NCI-H1092 treated with DMSO at 0.1 percent for 48 hours (cell line): ENCODE measurements around the gene SORCS2.

ENCODE experiments used
- DNase-seq: peaks from one replicate; lab custom pipeline; 2025; lab: John Stamatoyannopoulos, UW

Gene SORCS2

DNA sequence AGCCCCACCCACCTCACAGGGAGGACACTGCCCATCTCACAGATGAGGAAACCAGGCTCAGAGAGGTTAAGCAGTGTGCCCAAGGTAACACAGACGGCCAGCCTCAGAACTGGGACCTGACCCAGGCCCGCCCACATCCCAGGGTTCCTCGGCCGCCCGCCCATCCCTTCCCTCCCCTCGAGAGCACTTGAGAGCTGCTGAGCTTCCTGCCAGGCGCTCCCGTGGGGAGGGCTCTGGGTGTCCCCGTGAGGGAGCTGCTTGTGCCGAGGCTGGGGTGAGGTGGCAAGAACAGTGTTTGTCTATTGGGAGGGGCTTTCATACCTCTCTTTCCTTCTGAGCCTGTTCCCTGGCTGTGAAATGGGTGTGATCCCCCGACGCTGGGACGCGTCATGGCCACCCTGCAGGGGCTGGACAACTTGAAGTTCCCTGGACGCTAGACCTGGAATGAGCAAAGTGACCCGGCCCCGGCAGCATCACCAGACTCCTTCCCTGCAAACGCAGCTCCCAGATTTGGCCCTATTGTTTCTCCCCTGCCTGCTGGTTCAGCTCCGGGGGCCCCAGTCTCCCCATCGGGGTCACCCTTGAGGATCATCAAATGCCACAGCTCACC lies 542.4 kb downstream of the SORCS2 start:
- DNase-seq: no peak

DNA sequence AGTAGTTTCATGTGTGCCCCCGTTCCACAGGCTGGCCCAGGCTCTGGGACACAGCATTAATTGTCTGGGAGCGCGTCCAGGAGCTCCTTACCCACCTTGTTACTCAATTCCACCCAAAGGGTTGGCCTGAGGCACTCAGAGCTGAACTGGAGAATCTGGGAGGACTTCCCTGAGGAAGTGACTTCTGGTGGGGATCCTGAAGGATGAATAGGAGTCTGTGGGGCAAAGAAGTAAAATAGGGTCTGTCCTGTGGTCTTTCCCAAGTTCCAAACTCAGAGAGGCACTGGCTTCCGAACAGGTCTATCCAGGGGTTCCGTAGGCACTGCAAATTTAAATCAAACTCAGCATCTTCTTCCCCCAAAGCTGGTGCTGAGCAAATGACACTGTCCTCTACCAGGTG lies 543.1 kb downstream of the SORCS2 start:
- no peak for DNase-seq

DNA sequence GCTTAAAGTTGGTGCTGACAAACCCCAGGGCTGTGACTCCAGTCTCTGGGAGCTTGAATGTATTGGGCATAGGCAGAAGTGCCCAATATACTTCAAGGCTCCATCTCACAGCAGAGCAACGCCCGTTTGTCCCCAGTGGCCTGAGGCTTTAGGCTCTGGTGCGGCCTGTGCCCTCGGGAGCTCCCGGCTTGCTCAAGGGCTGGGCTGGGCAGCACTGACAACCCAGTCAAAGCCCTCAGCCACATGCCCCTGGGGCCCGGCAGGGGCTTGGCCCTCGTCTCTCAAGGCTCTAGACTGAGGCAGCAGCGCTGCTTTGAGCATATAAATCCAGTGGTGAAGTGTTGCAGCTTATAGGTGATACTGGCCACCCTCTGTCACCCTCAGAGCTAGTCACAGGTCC lies 543.6 kb downstream of the SORCS2 start:
- no peak for DNase-seq

DNA sequence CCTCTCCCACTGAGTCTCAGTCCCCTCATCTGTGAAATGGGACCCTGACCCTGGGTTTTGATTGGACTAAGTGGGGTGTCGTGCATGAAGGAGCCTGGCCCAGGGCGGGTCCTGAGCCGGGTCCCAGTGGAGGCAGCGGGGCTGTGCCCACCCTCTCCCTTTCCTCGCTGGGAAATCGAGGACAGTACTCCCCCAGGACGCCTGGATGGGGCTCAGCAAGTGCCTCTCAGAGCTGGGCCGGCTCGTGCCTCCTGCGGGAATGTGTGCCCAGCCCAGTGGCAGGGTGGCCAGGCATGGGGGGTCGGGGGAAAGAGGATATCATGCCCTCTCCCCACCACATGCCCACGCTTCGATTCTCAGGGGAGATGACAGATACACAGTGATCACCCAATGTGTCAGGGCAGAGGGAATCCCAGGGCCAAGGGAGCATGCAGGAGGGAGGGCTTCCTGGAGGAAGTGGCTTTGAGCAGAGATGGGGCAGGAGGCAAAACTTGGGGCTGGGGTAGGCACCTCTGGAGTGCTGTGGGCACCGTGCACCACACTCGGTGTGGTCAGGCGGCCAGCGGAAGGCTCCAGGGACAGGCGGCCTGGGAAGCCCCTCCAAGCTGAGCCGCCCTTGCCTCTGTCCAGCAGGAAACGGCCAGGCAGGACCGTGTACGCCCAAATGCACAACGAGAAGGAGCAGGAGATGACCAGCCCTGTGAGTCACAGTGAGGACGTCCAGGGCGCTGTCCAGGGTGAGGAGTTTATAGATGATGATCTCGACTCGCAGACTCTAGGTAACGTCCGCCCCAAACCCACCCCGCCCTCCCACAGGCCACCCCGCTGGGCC lies 544.3 kb downstream of the SORCS2 start:
- DNase-seq: no peak

DNA sequence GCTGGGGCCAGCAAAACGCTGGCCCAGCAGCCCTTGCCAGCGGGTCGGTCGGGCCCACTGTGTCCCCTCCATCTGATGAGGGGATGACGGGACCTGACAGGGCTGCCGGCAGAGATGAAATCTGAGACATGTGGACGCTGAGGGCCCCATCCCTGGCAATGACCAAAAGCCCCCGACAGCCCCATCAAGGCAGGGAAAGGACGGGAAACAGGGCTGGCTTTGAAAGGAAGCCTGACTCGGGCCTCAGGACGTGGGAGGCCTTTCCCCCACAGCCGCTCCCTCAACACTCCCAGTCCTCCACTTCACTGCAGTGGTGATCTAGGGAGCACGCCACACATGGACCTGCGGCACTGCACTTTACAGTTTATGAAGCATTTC lies 544.9 kb downstream of the SORCS2 start:
- no peak for DNase-seq

DNA sequence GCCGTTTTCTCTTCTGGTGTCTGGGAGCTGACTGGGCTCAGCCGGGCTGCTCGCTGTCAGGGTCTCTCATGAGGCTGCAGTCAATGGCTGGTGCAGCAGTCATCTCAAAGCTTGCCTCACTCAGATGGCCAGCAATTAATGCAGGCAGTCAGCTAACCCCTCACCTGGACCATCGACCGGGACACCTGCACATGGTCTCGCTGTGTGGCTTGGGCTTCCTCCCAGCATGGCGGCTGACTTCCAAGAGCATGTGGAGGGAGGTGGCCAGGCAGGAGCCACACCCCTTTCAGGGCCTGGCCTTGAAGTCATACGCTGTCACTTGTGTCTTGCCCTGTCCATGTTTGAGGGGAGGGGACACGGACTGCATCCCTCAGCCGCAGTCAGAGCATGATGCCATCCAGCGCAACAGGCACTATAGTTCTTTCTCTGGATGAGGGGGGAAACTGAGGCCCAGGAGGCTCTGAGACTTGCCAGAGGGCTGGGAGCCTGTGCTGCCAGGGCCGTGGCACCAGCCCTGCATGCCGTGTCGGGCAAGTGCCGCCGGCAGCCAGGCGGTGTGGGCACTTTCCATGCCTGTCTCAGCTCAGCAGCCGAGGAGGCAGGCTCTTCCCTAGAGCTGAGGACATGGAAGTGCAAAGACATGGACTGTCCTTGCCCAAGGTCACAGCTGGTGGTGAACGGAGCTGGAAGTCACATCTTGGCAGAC lies 545.6 kb downstream of the SORCS2 start:
- DNase-seq: no peak

DNA sequence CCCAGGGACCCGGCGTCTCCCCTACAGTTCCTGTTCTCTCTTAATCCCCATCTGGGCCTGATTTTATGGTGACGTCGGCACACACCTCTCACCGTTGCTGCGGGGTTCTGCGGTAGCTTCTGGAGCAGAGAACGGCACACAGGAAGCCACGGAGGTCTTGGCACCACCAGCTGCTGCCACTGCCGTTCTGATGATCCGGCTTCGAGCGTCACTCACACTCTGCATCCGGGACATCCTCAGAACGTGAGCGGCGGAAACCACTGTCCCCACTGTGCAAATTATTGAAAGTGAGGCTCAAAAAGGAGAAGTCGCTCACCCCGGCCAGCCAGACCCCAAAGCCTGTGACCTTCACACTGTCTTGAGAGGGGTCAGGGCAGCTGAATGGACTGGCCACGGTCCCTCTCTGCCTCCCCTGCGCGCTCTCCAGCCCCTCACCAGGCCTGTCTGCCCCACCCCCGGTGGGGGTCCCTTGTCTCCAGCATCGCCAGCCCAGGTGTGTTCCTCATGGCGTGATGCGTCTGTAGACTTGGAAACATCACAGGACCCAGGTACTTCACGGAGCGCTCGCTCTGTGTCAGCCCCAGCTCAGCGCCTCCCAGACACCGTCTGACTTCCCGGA lies 546.2 kb downstream of the SORCS2 start:
- DNase-seq: no peak

DNA sequence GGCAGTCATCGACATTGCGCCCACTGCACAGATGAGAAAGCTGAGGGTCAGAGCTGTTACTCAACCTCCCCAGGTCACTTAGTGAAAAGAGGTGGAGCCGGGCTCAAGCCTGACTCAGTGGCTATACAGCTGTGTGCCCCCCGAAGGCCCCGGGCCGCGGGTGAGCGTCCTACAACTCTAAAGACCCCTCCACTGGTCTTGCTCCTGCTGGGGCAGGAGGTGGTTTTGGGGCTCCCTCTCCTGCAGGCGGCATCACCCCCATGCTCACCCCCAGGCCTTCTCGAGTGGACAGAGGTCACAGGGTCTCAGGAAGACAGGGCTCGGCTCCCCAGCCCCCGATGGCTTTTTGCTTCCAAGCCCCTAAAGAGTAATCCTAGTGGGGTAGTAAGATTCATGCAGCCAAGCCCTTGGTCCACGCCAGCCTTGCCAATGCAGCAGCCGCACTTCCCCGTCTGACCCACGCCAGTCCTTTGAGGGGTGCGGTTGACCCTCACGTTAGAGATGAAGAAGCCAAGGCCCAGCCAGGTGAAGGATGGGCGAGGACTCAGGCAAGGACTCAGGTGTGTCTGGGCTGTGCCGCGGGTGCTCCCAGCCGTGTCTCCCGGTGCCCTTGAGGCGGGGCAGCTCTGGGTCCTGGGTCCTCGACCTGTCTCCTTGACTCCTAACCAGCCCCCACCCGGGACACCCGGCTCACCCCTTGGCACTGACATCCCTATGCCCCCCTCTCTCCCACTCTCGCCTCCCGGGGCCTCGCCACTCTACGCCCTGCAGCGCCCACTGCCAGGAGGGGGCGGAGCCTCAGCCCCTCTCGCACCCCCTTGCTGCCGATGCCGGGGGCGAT lies 547.0 kb downstream of the SORCS2 start:
- DNase-seq: no peak

DNA sequence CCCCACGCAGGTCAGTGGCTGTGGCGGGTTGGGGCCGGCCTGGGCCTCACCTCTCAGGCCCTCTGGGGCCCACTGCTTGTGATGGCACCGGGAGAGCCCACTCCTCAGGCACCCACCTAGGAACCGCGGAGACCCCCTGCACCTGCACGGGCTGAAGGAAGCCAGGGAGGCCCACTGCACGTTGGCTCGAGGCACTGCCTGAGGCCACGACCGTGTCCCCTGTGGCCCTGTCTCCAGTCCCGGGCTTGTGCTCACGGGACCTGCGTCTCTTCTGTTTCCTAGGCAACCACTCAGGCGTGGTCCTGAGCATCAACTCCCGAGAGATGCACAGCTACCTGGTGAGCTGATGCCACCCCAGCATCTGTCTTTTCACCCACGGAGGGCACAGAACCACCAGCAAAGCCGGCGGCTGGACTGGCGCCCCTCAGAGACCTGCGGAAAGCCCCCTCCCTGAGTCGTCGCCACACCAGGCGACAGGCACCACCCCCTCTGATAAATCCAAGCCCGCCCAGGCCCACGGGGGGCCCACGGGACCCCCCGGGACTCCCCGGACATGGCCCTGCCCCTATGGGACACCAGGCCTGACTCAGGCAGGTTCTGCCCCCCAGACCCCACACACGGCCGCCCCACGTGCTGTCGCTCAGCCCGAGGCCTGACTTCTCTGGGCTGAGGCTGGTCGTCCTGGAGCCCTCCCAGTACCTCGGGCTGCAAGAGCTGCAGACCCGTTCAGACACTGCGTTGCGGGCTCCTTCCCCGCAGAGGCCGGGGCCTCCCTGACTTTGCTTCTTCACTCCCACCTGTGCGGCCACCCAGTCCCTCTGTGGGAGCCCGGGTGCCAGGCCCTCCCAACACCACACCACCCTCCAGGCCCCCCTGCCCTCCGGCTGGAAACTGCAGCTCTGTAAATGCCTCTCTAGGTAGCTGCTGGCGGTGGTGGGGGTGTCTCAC lies 547.9 kb downstream of the SORCS2 start:
- no peak for DNase-seq

DNA sequence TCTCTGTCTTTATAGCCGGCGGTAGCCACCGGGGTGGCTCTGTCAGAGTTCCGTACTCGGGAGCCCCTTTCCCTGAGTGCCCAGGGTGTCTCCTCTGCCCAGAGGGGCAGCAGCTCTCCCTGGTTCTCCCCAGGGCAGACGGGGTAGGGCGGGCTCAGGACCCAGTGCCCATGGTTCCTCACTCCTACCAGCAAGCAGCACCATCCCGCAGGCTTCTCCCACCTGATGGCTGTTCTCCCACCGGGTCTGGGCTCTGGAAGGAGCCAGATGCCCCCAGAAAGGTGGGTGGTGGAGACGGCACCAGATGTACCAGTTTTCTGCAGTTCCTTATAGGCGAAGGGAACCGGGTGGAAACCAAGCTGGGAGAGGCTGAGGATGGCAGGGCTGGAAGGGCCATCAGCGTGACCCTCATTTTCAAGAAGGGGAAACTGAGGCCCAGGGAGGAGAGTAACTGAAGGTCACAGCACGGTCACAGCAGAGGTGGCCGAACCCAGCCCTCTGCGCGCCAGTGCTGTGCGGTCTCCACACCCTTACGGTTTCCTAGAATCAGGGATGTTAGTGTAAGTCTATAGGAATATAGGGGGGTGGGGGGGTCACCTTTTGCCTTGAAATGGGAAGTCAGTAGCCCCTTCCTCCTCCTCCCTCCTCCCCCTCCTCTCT lies 548.7 kb downstream of the SORCS2 start:
- no peak for DNase-seq

DNA sequence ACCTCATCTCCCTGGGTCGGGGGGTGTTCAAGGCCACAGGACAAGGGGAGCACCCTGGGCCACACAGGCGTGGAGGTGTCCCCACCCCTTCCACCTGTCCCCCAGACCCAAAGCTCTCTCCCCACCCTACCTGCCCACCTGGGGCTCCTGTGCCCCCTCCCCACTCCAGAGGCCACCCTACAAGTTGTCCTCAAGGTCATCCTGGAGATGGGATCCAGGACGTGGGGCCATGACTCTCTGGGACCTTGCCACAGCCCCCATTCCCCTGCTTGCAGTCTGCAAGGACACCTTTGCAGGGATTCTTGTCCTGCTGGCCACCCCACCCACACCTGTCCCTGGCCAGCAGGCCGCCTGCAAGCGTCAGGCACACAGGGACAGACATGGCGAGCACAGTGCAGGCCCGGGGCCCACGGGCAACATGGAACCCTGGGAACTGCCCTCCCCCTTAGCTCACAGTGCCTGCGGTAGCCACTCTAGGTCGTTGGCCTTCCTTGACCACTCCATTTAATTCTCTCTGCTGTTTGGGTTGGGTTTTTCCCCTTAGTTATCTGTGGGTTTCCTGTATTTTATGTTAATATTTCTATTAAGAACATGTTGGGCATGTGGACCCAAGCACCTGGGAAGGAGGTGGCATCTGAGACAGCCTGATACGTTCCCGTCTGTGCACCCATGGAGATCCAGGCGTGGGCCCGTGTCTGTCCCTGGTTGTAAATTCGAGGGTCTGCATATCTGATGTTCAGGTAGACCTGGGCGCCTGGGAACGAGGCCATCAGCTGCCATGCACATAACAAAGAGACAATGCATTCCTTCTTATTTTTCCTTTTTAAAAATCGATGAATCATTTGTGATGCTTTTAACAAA lies 549.8 kb downstream of the SORCS2 start:
- no peak for DNase-seq

DNA sequence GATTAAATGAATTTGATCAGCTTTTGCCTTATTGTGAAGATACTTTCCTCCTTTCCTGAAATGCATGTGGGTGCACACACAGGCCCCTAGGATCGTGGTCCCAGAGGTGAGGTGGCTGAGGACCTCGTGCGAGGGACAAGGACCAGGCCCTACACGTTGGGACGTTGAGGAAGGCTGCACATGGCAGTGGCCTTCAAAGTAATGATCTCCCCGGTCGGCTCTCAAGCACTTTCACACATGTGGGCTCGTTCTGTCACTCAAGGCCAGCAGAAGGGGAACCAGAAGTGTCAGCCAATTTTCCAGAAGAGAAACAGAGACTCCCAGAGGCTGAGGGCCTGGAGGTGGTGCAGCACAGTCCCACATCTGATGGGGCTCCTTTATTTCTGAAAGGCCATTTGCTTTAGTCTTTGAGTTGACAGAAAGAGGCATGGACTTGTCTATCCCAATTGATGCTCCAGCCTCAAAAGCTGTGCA lies 550.5 kb downstream of the SORCS2 start:
- no peak for DNase-seq

DNA sequence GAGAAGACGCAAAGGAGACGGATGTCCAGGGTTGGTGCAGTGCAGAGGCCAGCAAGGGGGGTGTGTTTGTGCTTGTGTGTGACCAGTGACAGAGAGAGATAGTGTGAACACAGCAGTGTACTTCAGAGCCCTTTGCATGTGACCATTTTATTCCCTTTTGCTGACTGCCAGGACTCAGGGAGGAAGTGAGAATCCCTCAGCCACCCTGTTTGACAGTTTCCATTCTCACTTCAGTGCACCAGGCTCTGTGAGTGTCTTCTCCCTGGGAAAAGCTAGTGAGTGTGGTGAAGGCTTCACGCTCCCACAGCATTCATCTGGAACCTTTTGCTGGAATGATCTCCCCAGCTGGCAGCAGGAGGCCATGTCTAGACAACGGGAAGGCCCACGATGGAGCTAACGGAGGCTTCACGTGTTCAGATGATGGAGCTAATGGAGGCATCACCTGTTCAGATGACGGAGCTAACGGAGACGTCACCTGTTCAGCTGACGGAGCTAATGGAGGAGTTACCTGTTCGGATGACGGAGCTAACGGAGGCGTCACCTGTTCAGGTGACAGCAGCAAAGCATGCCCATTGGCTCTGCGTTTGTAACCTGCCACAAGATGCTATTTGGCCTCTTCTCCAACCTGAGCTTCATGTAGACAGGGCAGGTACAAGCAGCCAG lies 551.9 kb downstream of the SORCS2 start:
- DNase-seq: no peak

DNA sequence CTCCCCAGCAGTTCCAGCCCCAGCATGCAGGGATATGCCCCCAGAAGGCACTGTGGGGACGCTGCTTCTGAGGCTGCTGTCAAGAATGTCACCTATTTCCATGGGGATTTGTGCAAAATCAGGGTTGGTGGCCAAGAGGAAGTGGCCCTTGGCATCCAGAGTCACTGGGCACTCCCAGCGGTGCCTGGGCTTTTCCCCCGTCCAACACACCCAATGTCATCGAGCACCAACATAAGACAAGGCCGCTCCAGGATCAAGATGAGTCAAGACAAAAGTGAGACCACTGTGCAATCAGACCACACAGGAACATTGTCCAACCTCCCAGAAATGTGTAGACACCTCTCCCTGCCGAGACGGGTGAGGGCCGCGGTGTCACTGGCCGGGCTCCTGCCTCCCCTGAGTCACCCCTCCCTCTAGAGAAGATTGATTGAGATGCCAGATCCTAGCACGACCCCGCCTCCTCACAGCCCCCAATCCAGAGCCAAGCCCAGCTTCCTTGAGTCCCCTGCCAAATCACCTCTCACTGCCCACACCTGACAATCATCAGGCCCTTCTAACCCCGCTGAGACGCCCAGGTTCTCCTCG lies 553.1 kb downstream of the SORCS2 start:
- DNase-seq: no peak

DNA sequence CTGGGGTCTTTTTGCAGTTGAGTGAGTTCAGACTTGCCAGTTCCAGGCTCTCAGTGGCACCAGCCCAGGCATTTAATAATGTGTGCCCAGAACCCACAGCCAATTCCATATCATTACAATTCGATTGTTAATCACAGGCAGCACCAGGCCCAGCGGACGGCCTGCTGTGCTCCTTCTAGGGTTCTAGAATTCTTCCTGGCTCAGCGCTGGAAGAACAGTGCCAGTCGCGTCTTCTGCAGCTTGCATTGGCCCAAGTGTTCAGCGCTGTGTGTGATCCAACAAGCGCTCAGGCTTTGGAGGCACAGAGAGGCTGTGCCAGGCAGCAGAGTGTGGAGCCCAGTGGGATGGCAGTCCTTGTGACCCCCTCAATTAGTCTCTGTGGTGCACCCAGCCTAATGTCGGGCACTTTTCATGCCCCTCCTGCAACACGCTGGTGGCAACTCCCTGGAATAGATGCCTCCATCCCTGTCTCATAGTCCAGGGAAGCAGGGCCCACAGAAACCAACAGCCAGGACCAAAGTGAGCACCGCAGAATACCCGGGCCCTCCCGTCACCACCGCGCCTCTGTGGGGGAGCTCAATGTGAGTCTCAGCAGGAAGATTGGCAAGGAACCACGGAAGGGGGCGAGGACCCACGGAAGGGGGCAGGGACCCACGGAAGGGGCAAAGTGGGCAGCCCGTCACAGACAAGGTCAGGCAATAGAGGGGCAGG lies 554.2 kb downstream of the SORCS2 start:
- no peak for DNase-seq

DNA sequence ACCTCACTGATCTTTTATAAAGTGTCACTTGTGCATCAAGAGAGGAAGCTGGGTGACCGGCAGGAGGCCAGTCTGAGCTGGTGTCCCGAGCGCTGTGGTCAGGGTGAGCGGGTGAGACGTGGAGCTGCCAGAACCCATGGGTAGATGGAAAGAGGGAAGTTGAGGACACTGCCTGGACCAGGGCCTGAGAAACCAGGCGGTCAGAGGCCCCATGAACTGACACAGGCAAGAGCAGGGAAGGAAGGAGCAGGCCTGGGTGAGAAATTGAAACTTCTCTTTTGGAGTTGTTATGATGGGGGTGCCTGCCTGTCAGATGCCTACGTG lies 554.7 kb downstream of the SORCS2 start:
- no peak for DNase-seq

DNA sequence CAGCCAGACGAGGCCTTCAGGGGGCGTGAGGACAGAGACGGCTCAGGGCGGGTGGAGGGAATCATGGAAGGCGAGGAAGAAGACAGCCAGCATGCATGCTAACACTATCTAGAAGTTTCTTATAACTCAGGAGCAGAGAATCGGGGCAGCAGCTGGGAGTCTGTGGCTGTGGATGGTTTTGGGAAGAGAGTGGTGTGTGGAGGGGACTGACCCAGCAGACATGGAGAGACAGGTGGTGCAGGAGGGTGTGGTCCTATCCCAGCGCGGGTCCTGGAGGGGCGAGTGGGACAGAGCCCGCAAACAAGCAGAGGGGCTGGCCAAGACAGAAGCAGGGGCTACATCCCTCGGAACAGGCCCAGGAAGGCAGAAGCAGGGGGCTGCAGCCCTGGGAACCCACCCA lies 555.2 kb downstream of the SORCS2 start:
- no peak for DNase-seq

DNA sequence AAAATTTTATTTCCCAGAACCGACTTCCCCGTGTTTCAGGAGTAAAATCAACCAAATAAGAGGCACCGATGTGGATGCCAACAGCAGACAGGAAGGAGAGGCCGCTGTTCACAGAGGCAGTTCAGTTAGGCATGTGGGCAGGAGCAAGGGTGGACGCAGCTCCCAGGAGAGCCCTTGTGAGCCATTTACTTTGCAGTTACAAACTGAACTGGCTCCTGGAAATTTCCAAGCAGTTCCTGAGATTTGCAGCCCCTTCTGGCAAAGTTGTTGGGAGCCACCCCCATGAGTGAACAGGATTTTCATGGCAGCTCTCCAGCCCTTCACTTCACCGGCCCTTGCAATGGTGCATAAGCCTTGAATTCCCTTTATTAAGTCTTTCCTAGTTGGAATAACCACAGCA lies 558.2 kb downstream of the SORCS2 start:
- DNase-seq: no peak
